Calu3 (cell line): Measurements from ENCODE around the gene MAD1L1. TPM values are rescaled to one million over a fixed set of nuclear protein-coding genes. Genes with fewer than 3 reads are reported as not detected.

Experiments
- BruUV-seq: library from RNA; stranded (reverse); fragments of 400-500 nt; replicated peaks from 2 replicates; lab custom pipeline; 2021; lab: Mats Ljungman, UMichigan
- CTCF ChIA-PET: fragments of 300-600 bp; sonication (Branson Sonifier 250); formaldehyde crosslinking; loops from one replicate; lab custom pipeline; 2022; ENCODE audit warnings: antibody characterized with exemption; lab: Charles Lee
- DNase-seq: peaks from one replicate; pipeline ENCODE4 v3.0.0; 2022
- H3K27ac Mint-ChIP-seq: one replicate; pipeline ENCODE4 v1.8.0; 2022; ENCODE audit warnings: mixed read lengths; ENCODE audit not compliant: unreplicated experiment
- H3K27me3 Mint-ChIP-seq: one replicate; pipeline ENCODE4 v1.8.0; 2022; ENCODE audit warnings: mixed read lengths; ENCODE audit not compliant: unreplicated experiment
- H3K36me3 Mint-ChIP-seq: one replicate; pipeline ENCODE4 v1.8.0; 2022; ENCODE audit warnings: mild to moderate bottlenecking, moderate library complexity, mixed read lengths; ENCODE audit not compliant: insufficient read depth, unreplicated experiment
- H3K4me1 Mint-ChIP-seq: one replicate; pipeline ENCODE4 v1.8.0; 2022; ENCODE audit warnings: mild to moderate bottlenecking, low read depth, mixed read lengths; ENCODE audit not compliant: unreplicated experiment
- H3K4me3 Mint-ChIP-seq: one replicate; pipeline ENCODE4 v1.8.0; 2022; ENCODE audit warnings: mild to moderate bottlenecking, low read depth, moderate library complexity, mixed read lengths; ENCODE audit not compliant: unreplicated experiment
- H3K9me3 Mint-ChIP-seq: one replicate; pipeline ENCODE4 v1.8.0; 2022; ENCODE audit warnings: low read depth, mixed read lengths; ENCODE audit not compliant: unreplicated experiment
- intact Hi-C: fragments of 100-400 bp; cut with micrococcal nuclease; formaldehyde crosslinking; loops from one replicate; pipeline ENCODE4 v1.10.0; 2022; ENCODE audit not compliant: unreplicated experiment
- total RNA-seq: library from RNA; stranded (reverse); gene quantifications from 2 replicates; pipeline ENCODE4 v1.2.3, GENCODE V29; 2022
- TF ChIP-seq, protein P1 (sequence below): fragments of 200-600 bp; IDR thresholded peaks from one replicate; pipeline ENCODE4 v1.8.0; 2022; ENCODE audit warnings: antibody characterized with exemption; ENCODE audit not compliant: unreplicated experiment

Gene MAD1L1
- total RNA-seq, 1 experiment from 2014 or later: 86.0 TPM

DNA sequence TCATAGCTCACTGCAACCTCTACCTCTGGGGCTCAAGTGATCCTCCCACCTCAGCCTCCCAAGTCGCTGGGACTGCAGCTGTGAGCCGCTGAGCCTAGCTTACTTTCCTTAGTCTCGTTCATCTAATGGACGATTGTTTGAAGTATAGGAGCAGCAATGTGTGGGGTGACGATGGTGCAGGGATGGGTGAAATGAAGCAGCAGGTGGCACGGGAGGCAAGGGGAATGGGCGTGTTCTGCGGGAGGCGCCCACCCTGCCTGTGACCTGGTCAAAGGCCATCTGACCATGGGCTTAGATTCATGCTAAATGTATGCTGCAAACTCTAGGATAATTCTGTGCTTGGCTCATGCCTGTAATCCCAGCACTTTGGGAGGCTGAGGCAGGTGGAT, 210.7 kb downstream of the MAD1L1 start:
- H3K27me3 Mint-ChIP-seq: no peaks in the 10 kb centered on the region
- TF ChIP-seq, protein P1, sequence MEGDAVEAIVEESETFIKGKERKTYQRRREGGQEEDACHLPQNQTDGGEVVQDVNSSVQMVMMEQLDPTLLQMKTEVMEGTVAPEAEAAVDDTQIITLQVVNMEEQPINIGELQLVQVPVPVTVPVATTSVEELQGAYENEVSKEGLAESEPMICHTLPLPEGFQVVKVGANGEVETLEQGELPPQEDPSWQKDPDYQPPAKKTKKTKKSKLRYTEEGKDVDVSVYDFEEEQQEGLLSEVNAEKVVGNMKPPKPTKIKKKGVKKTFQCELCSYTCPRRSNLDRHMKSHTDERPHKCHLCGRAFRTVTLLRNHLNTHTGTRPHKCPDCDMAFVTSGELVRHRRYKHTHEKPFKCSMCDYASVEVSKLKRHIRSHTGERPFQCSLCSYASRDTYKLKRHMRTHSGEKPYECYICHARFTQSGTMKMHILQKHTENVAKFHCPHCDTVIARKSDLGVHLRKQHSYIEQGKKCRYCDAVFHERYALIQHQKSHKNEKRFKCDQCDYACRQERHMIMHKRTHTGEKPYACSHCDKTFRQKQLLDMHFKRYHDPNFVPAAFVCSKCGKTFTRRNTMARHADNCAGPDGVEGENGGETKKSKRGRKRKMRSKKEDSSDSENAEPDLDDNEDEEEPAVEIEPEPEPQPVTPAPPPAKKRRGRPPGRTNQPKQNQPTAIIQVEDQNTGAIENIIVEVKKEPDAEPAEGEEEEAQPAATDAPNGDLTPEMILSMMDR: no peak
- BruUV-seq: no TSS peak

GRCh38 chr7:2019711-2020511, 212.8 kb downstream of the MAD1L1 start:
- Mint-ChIP-seq H3K9me3 (peaks cover 8% of the 10 kb centered on the region), H3K27ac (no peak overlapping the region), H3K4me3 (no peak overlapping the region), H3K36me3 (no peaks in the 10 kb centered on the region), H3K27me3 (no peaks in the 10 kb centered on the region), H3K4me1 (no peaks in the 10 kb centered on the region)
- intact Hi-C loops: no loop called here
- no TSS peak for BruUV-seq
- CTCF ChIA-PET: no interaction called here
- TF ChIP-seq, protein P1: no peak
- no peak for DNase-seq

More for the DNA sequence above, 210.7 kb downstream of the MAD1L1 start:
- Mint-ChIP-seq H3K9me3 (peaks cover 14% of the 10 kb centered on the region), H3K4me1 (no peaks in the 10 kb centered on the region), H3K4me3 (no peak overlapping the region), H3K36me3 (no peaks in the 10 kb centered on the region), H3K27ac (no peak overlapping the region)
- no peak for DNase-seq
- CTCF ChIA-PET: no interaction called here
- intact Hi-C loops: no loop called here

- H3K9me3 Mint-ChIP-seq: peaks cover 5% of the 10 kb centered on the region
- CTCF ChIA-PET: no interaction called here
- H3K4me3 Mint-ChIP-seq: no peak overlapping the region
Measured at GRCh38 chr7:2019461-2019710, 213.4 kb downstream of the MAD1L1 start.

DNA sequence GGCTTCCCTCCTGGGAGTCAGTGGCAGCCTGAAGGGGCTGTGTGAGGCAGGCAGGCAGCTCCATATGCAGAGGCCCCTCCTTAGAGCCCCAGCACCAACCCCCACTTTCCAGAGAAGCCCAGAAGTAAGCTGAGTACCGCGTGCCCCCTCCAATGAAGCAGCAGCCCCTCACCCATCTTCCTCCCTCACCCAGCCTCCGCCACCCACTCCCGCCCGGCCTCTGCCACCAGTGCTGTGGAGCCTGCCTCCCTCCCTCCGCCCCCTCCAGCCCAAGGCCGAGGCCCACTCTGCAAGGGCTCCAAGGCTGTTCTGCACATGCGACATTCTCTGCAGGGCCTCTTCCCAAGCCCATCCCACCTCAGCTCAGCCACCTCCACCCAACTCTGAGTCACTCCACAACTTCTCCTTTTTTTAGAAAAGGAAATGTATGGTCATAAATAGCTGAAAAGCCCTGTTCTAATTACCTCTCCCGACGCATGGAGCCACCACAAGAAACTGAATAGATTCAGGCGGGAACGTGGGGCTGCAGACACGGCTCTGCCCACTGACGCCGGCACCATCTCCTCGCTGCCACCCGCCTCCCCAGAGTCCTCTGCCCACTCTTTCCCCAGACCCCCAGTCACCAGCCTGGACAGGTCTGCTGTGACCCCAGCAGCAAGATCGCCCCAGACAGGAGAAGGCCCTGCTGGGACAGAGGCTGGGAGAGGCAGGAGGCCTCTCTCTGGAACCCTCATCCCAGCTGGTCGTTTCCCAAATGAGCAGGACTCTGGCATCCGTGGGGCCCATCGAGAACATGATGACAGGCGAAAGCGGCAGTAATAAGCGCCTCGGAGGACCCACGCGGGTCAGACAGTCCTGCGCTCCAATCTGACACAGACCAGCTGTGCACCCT, 213.9 kb downstream of the MAD1L1 start:
- no peak for DNase-seq
- Mint-ChIP-seq H3K36me3 (no peaks in the 10 kb centered on the region), H3K4me1 (no peaks in the 10 kb centered on the region), H3K9me3 (no peaks in the 10 kb centered on the region), H3K27ac (no peak overlapping the region), H3K4me3 (no peak overlapping the region), H3K27me3 (no peaks in the 10 kb centered on the region)
- CTCF ChIA-PET: interaction anchor here (0.6 kb wide), 2 partner anchors 158 to 289 kb away, joined by 3 to 6 read pairs; no protein-coding TSS in a partner anchor
- TF ChIP-seq, protein P1: no peak
- BruUV-seq: no TSS peak
- intact Hi-C loops: no loop called here

More at GRCh38 chr7:2019461-2019710, 213.4 kb downstream of the MAD1L1 start:
- Mint-ChIP-seq H3K4me1 (no peaks in the 10 kb centered on the region), H3K27me3 (no peaks in the 10 kb centered on the region), H3K27ac (no peak overlapping the region), H3K36me3 (no peaks in the 10 kb centered on the region)
- no TSS peak for BruUV-seq
- no peak for DNase-seq
- TF ChIP-seq, protein P1: no peak
- intact Hi-C loops: no loop called here
